HG03565 (cell line): ENCODE data around the gene B4GALNT3.

ENCODE experiments used
- ATAC-seq: cut with Tn5 transposase; IDR thresholded peaks from one replicate; pipeline ENCODE4 v1.9.1; 2021; ENCODE audit warnings: mild to moderate bottlenecking, moderate library complexity; ENCODE audit not compliant: unreplicated experiment

The B4GALNT3 gene

GRCh38 chr12:466762-467161 is 7.0 kb downstream of the B4GALNT3 start:
- ATAC-seq, result no peak

- no peak for ATAC-seq
Measured at GRCh38 chr12:467591-467990, 7.9 kb downstream of the B4GALNT3 start.

GRCh38 chr12:468671-469389 is 9.1 kb downstream of the B4GALNT3 start:
- ATAC-seq, result no peak

- no peak for ATAC-seq
Measured at GRCh38 chr12:470133-470532, 10.4 kb downstream of the B4GALNT3 start.

GRCh38 chr12:473198-473597 is 13.5 kb downstream of the B4GALNT3 start:
- no peak for ATAC-seq

GRCh38 chr12:473863-474577 is 14.3 kb downstream of the B4GALNT3 start:
- no peak for ATAC-seq

- ATAC-seq, result no peak
Measured at GRCh38 chr12:475286-475685, 15.5 kb downstream of the B4GALNT3 start.

- no peak for ATAC-seq
Measured at GRCh38 chr12:479161-479560, 19.4 kb downstream of the B4GALNT3 start.

GRCh38 chr12:480831-481816 is 21.4 kb downstream of the B4GALNT3 start:
- no peak for ATAC-seq

- no peak for ATAC-seq
Measured at GRCh38 chr12:482061-482460, 22.3 kb downstream of the B4GALNT3 start.

GRCh38 chr12:484096-484495 is 24.4 kb downstream of the B4GALNT3 start:
- no peak for ATAC-seq

GRCh38 chr12:490260-490659 is 30.5 kb downstream of the B4GALNT3 start:
- ATAC-seq, result no peak

- ATAC-seq, result no peak
Measured at GRCh38 chr12:495466-495865, 35.7 kb downstream of the B4GALNT3 start.

- no peak for ATAC-seq
Measured at GRCh38 chr12:496736-497135, 37.0 kb downstream of the B4GALNT3 start.

GRCh38 chr12:497501-498160 is 37.9 kb downstream of the B4GALNT3 start:
- ATAC-seq, result no peak

GRCh38 chr12:499837-500458 is 40.2 kb downstream of the B4GALNT3 start:
- ATAC-seq, result no peak

- ATAC-seq, result no peak
Measured at GRCh38 chr12:501722-502447, 42.1 kb downstream of the B4GALNT3 start.

- no peak for ATAC-seq
Measured at GRCh38 chr12:503111-503761, 43.5 kb downstream of the B4GALNT3 start.

GRCh38 chr12:505221-505620 is 45.5 kb downstream of the B4GALNT3 start:
- ATAC-seq, result no peak
